ENCODE measurements around the gene UBE2U.

Gene UBE2U

GRCh38 chr1:64295561-64295960 is 92.1 kb downstream of the UBE2U start:
- DNase-seq: no peak

DNA sequence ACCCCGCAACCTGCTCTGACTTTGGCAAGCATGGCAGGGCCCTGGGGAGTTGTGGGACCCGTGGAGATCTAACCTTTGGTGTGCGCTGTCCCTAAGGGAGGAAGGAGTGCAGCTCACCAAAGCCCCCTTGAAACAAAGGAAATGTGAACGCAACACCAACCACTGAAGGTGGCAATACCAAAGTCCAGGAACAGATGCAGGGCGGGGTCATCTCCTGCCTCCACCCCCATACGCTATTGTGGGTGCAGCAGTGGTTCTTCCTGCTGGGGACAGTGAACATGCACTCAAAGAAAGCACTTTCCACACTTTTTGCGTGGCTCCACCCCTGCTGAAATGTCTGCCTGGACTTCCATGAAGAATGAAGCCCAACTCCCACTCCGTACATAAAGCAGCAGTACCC is 93.0 kb downstream of the UBE2U start:
- no peak for DNase-seq

GRCh38 chr1:64302194-64302593 is 98.8 kb downstream of the UBE2U start:
- DNase-seq: no peak

- DNase-seq: no peak
Observed at GRCh38 chr1:64302971-64303370, 99.5 kb downstream of the UBE2U start.

DNA sequence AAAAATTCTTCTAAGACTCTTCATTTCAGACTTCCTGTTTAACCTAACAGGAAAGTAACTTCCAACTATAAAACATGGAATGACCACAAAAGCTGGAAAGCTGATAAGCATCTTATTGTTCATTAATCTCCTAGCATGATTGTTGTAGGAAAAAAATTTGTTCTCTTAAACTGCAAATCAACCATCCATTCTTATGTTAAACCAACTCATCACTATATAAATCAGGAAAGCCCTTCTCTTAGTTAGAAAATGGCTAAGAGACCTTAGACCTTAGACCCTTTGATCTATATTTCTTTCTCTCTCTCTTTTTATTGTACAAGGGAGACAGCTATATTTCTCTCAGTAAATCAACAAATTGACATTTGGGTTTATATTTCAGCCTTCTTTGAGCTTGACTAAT is 101.4 kb downstream of the UBE2U start:
- no peak for DNase-seq

GRCh38 chr1:64308866-64309265 is 105.4 kb downstream of the UBE2U start:
- no peak for DNase-seq

GRCh38 chr1:64309431-64309831 is 106.0 kb downstream of the UBE2U start:
- no peak for DNase-seq

GRCh38 chr1:64310760-64311159 is 107.3 kb downstream of the UBE2U start:
- DNase-seq: no peak

DNA sequence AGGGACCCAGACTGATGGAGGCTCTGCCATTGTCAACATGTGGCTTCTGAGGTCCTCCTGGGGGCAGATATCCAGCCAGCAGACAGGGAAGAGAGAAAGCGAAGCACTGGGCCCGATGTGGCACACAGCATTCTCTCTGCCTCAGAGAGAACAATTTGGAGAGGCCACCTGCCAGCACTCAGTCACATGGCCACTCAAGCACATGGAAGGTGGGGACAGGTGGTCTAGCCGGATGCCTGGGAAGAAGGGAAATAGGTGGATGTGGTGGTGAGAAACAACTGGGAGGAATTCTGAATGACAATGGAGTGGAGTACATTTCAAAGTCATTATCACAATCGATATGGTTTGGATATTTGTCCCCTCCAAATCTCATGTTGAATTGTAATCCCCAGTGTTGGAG is 109.0 kb downstream of the UBE2U start:
- no peak for DNase-seq

DNA sequence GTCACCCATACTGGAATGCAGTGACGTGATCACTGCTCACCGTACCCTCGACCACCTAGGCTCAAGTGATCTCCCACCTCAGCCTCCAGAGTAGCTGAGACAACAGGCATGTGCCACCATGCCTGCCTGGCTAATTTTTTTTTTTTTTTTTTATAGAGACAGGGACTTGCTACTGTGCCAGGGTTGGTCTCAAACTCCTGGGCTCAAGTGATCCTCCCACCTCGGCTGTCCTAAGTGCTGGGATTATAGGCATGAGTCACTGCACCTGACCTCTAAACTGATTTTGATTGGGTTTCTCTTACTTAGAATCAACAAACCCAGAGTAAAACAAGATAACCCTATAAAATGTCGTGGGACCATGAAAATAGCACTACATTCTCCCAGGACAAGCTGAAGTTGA is 112.0 kb downstream of the UBE2U start:
- no peak for DNase-seq
